Stimulated activated CD4-positive, alpha-beta T cell treated with anti-CD3 and anti-CD28 coated beads, TNF-alpha, amount 100 ng/mL, for 1 hour (primary cell): ENCODE measurements around the gene NBPF4.
"Not testable (repeated sequence)": the region's sequence is repeated elsewhere in the genome, so short reads cannot be mapped to it uniquely, and the experiment has no call there.

ENCODE experiments used
- DNase-seq, 3 donors: peaks; one replicate each; pipeline ENCODE4 v3.0.0-alpha.2; 2020; ENCODE audit warnings: low read depth in 3 of 3, low spot score in 1 of 3

The NBPF4 gene

DNA sequence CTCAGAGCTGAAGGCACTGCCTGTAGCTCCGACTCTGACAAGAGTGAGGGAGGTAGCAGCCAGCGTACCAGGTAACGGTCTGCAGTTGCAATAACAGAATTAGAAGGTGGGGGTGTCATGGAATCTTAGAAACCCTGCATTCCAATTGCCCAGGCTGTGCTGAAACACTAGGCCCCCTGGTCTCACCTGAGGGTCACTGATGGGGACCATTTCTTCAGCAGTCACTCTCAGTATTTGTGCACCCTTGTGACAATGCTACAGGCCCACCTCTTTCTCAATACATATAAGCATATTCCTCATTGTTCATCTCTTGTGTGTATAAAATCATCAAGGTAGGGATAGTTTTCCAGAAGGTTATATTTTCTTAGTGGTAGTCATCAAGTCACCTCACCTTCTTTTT, at the start of gene NBPF4:
Gene NBPF4 (minus strand): TSS at position 101 of the 400 bp plus-strand sequence. CDS start 315 bp downstream, outside the sequence.
- not testable (repeated sequence) for DNase-seq

DNA sequence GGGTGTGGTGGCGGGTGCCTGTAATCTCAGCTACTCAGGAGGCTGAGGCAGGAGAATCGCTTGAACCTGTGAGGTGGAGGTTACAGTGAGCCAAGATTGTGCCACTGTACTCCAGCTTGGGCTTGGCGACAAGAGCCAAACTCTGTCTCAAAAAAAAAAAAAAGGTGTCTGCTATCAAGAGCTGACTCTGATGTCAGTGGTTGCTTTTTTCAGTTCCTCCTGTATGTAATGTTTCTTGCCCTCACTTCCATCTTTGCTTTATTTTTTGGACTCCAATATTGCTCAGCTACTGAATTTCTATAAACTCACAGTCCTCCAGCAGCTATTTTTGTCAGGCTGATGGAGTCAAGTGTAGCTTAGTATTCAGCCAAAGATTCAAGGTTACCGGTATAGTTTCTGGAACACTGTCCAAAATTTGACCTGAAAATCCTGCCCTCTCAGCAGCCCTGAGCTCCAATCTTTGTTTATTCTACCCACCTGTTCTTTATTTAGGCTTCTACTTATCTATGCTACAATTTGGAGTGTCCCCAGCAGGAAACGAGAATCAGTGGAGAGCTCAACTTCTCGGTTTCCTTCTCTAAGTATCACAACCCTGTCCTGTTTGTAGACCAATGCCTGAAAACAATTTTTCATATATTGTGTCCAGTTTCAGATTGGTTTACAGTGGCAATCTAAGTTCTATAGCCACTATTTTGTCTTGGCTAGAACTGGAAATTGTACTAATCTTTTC, 38.8 kb upstream of the NBPF4 start:
- DNase-seq, result not testable (repeated sequence)

- not testable (repeated sequence) for DNase-seq
Measured at GRCh38 chr1:108272485-108273327, 28.8 kb upstream of the NBPF4 start.

DNA sequence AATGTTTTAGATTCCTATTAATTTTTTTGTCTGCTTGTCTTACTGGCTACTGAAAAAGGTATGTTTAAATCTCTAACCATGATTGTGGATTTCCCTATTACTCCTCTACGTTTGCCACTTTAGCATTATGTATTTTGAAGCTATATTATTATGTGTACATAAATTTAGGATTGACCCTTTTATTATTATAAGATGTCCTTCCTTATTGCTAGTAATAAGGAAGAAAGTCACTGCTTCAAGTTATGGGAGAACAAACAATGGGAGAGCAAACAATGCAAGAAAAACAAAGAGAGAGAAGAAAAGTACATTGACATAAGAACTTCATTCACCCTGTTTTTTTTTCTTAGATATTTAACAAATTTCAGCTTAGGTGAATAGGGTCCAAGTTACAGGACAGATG, 23.2 kb upstream of the NBPF4 start:
- DNase-seq, result not testable (repeated sequence)

DNA sequence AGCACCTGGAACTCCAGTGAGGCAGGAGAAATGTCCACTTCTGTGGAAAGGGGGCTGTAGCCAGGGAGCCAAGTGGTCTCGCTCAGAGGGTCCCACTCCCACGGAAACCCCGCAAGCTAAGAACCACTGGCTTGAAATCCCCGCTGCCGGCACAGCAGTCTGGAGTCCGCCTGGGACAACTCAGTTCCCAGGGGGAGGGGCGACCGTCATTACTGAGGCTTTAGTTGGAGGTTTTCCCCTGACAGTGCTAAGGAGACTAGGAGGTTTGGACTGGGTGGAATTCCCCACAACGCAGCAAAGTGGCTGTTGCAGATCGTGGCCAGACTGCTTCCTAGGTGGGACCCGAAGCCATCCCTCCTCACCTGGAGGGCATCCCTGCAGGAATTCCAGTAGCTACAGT, 18.1 kb upstream of the NBPF4 start:
- not testable (repeated sequence) for DNase-seq

GRCh38 chr1:108261519-108261918, 17.6 kb upstream of the NBPF4 start:
- not testable (repeated sequence) for DNase-seq

GRCh38 chr1:108260578-108261259, 16.8 kb upstream of the NBPF4 start:
- not testable (repeated sequence) for DNase-seq

DNA sequence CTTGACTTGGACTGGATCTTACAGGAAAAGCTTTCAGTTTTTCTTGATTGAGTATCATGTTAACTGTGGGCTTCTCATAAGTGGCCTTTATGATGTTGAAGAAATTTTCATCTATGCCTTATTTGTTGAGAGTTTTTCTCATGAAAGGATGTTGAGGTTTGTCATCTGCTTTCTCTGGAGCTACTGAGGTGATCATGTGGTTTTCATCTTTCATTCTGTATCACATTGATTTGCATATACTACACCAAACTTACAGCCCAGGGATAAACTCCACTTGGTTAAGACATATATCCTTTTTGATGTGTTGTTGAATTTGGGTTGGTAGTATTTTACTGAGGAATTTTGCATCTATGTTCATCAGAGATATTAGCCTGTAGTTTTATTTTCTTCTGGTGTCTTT, 11.6 kb upstream of the NBPF4 start:
- DNase-seq, result not testable (repeated sequence)

- not testable (repeated sequence) for DNase-seq
Measured at GRCh38 chr1:108239426-108239825, 4.5 kb downstream of the NBPF4 start.

GRCh38 chr1:108235308-108235707, 8.6 kb downstream of the NBPF4 start:
- not testable (repeated sequence) for DNase-seq

GRCh38 chr1:108232183-108232582, 11.7 kb downstream of the NBPF4 start:
- DNase-seq, result not testable (repeated sequence)

DNA sequence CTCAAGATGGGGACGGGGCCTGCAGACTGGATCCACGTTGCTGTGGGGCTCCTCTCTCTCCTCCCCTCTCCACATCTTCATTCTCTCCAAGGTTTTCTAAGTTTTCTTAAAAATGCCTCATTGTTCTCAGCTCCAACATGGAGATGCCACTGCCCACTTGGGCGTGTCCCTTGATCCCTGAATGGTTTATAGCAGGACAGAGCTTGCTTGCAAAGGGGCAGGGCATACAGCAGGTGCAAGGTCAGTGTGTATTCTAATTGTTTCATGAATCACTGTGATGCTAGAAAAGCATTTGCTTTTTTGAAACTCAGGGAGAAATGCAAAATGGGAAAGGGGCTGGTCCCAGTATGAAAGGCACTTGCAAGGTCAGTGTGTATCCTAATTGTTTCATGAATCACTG, 13.9 kb downstream of the NBPF4 start:
- DNase-seq, result not testable (repeated sequence)

DNA sequence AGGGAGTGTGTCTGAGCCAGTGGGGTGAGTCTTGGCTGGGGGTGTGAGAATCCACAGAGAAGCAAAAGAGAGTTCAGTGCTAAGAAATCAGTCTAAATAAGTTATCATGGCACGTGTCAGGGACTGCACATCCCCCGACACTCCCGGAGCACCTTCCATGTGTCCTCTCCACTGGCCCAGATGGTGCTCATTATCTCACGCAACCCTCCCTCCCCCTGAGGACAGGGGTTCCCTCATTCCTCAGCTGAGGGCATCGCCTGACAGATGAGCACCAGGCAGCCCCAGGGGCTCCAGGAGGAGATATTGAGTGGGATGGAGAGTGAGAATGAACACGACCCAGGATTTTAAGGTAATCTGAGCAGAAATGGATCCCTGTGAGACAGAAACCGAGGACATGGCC, 16.1 kb downstream of the NBPF4 start:
- DNase-seq, result not testable (repeated sequence)

DNA sequence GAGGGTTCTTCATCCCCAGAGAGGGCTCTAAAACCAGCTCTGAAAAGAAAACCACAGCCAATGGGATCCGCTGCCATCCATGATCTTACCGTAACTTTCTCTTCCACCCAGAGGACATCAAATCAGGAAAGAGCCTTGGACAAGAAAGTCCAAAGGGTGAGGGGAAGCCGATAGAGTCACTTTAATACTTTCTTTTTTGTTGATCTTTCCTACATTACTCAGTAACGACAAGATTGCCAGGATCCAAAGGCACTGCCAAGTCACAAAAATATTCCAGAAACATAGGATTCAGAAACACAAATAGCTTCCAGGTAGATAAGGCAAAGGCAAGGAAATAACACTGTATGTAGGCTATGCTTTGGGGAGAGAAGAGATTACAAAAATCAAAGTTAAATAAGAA, 17.0 kb downstream of the NBPF4 start:
- not testable (repeated sequence) for DNase-seq

DNA sequence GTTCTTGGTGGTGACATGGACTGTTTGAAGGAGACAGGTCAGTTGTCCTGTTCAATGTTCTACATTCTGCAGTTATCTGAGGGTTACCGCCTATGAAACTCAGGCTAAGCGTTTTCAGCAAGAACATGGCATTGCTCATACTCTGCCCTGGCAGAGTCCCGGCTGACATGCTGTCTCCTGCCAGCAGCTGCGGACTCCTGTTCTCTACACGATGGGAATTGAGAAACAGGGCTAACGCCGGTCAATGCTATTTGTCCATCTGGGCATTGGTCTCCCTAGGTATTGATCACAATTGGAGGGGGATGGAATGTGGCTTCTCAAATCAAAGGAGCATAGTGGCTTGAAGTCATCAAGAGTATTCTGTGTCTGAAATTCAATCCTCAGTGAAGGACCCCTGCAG, 20.6 kb downstream of the NBPF4 start:
- not testable (repeated sequence) for DNase-seq

- DNase-seq, result not testable (repeated sequence)
Measured at GRCh38 chr1:108217515-108218174, 26.2 kb downstream of the NBPF4 start.

DNA sequence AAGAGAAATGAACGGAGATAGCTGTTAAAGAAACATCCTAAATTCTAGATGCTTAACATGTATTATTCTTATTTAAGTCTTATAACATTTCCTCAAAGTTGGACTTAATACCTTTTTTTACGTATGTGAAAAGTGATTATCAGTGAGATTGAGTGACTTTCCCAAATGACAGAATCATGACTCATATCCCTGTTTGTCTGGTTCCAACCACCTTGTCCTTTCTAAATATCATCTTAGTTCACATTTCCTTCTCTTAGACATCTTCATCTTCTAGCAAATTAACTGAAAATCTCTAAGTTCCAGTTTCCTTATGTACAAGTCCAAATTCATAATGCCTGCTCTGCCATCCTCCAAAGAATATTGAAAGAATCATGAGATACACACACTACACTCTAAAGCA, 26.9 kb downstream of the NBPF4 start:
- not testable (repeated sequence) for DNase-seq

- DNase-seq, result not testable (repeated sequence)
Measured at GRCh38 chr1:108216028-108216890, 27.6 kb downstream of the NBPF4 start.

- not testable (repeated sequence) for DNase-seq
Measured at GRCh38 chr1:108214641-108215465, 29.0 kb downstream of the NBPF4 start.
